GM12878 (cell line): ENCODE data around the gene ZNF783. TPM values are rescaled to one million over a fixed set of nuclear protein-coding genes. Genes with fewer than 3 reads are reported as not detected.

Source experiments
- ATAC-seq: fragments of 200-7000 bp; cut with Tn5 transposase; 3 replicates; pipeline ENCODE4 v1.9.1; 2020; ENCODE audit warnings: mild to moderate bottlenecking, moderate library complexity
- BruUV-seq: library from RNA; stranded (reverse); fragments of 400-500 nt; replicated peaks from 2 replicates; lab custom pipeline; 2021; lab: Mats Ljungman, UMichigan
- CTCF ChIA-PET: fragments of 300-600 bp; sonication (Branson Sonifier 250); formaldehyde crosslinking; extraction: SDS; loops from one replicate; lab custom pipeline; 2021; ENCODE audit warnings: inconsistent platforms; lab: Yijun Ruan, JAX
- POLR2A ChIA-PET: fragments of 350-600 bp; formaldehyde crosslinking; extraction: SDS; loops from one replicate; lab custom pipeline; 2021; ENCODE audit warnings: inconsistent platforms; lab: Charles Lee
- RAD21 ChIA-PET: fragments of 300-600 bp; sonication (Branson Sonifier 250); formaldehyde crosslinking; loops from one replicate; lab custom pipeline; 2023; ENCODE audit warnings: antibody characterized with exemption; ENCODE audit not compliant: unreplicated experiment; lab: Charles Lee
- SMC1A ChIA-PET: fragments of 300-600 bp; sonication (Branson Sonifier 250); formaldehyde crosslinking; loops from one replicate; lab custom pipeline; 2023; ENCODE audit not compliant: unreplicated experiment, uncharacterized antibody; lab: Charles Lee
- DNase-seq: peaks from one replicate; pipeline ENCODE4 v3.0.0-alpha.2; 2011; ENCODE audit warnings: low read depth, low spot score
- FAIRE-seq: peaks from 3 replicates; lab custom pipeline; 2011; peaks lifted over from hg19 to GRCh38; lab: Jason Lieb, UNC
- H2AFZ ChIP-seq: 2 replicates; pipeline ENCODE4 v1.6.0; 2011; ENCODE audit warnings: low read depth, low read length, control low read depth; ENCODE audit not compliant: control insufficient read depth
- H3K27ac ChIP-seq: 2 replicates; pipeline ENCODE4 v1.5.1; 2011; ENCODE audit warnings: control low read depth; ENCODE audit not compliant: control insufficient read depth, insufficient read depth
- H3K27me3 ChIP-seq, 2 experiments: replicated peaks in 1 of 2; 2 replicates each; pipeline versions ENCODE4 v1.6.0 to v1.6.1; 2011; ENCODE audit warnings: low read length in 1 of 2; ENCODE audit not compliant: control insufficient read depth in 2 of 2, insufficient read depth in 2 of 2
- H3K36me3 ChIP-seq, 2 experiments: 2 replicates each; pipeline ENCODE4 v1.5.1; 2011; ENCODE audit warnings: low read length in 1 of 2; ENCODE audit not compliant: control insufficient read depth in 2 of 2, insufficient read depth in 2 of 2
- H3K4me1 ChIP-seq: 2 replicates; pipeline ENCODE4 v1.6.1; 2011; ENCODE audit warnings: mild to moderate bottlenecking, low read length, moderate library complexity, mixed read lengths; ENCODE audit not compliant: control insufficient read depth, insufficient read depth
- H3K4me2 ChIP-seq: 2 replicates; pipeline ENCODE4 v1.6.0; 2011; ENCODE audit warnings: control low read depth; ENCODE audit not compliant: control insufficient read depth, insufficient read depth
- H3K4me3 ChIP-seq: fragments of 200-600 bp; sonication (generic); 2 replicates; pipeline ENCODE4 v1.5.1; 2016
- H3K79me2 ChIP-seq: 2 replicates; pipeline ENCODE4 v1.6.0; 2011; ENCODE audit warnings: low read length; ENCODE audit not compliant: control insufficient read depth, insufficient read depth
- H3K9ac ChIP-seq: 2 replicates; pipeline ENCODE4 v1.8.0; 2011; ENCODE audit warnings: low read length, control low read depth, mixed read lengths; ENCODE audit not compliant: control insufficient read depth, insufficient read depth
- H3K9me3 ChIP-seq: replicated peaks from 3 replicates; pipeline ENCODE4 v1.5.1; 2011; ENCODE audit warnings: mild to moderate bottlenecking, low read length; ENCODE audit not compliant: control insufficient read depth, insufficient read depth
- H4K20me1 ChIP-seq: 2 replicates; pipeline ENCODE4 v1.6.0; 2011; ENCODE audit not compliant: control insufficient read depth, insufficient read depth
- ATF3 ChIP-seq: IDR thresholded peaks from 2 replicates; pipeline ENCODE4 v1.6.1; 2011; ENCODE audit warnings: low read depth, mild to moderate bottlenecking, low read length, moderate library complexity, borderline replicate concordance; ENCODE audit errors: extremely low read depth
- MTA2 ChIP-seq: fragments of 450-650 bp; IDR thresholded peaks from 2 replicates; pipeline ENCODE4 v1.6.1; 2016; ENCODE audit warnings: low read depth, mild to moderate bottlenecking, moderate library complexity
- NFIC ChIP-seq: IDR thresholded peaks from 2 replicates; pipeline ENCODE4 v1.6.1; 2012; ENCODE audit warnings: low read depth, mild to moderate bottlenecking, inconsistent platforms, low read length, moderate library complexity
- NR2F1 ChIP-seq: fragments of 450-650 bp; conservative IDR thresholded peaks from 2 replicates; pipeline ENCODE4 v1.6.1; 2017; ENCODE audit warnings: mild to moderate bottlenecking
- PAX5 ChIP-seq: IDR thresholded peaks from 2 replicates; pipeline ENCODE4 v1.6.1; 2011; ENCODE audit warnings: low read depth, low read length, borderline replicate concordance
- POLR2AphosphoS2 ChIP-seq: IDR thresholded peaks from 2 replicates; pipeline ENCODE4 v1.6.1; 2011; ENCODE audit warnings: low read depth, mild to moderate bottlenecking, low read length, improper control_type of control experiment, moderate library complexity
- RAD21 ChIP-seq: IDR thresholded peaks from 2 replicates; pipeline ENCODE4 v1.6.1; 2011; ENCODE audit warnings: mild to moderate bottlenecking, low read depth, low read length, moderate library complexity; ENCODE audit not compliant: insufficient read depth
- SRF ChIP-seq, 2 experiments: IDR thresholded peaks; 2 replicates each; pipeline ENCODE4 v1.6.1; 2011; ENCODE audit warnings: low read depth in 2 of 2, low read length in 2 of 2, mild to moderate bottlenecking in 1 of 2, moderate library complexity in 1 of 2
- TCF3 ChIP-seq: IDR thresholded peaks from 2 replicates; pipeline ENCODE4 v1.6.1; 2012; ENCODE audit warnings: low read depth, mild to moderate bottlenecking, low read length, borderline replicate concordance; ENCODE audit not compliant: insufficient read depth
- ZBTB4 ChIP-seq: fragments of 450-650 bp; formaldehyde crosslinking; IDR thresholded peaks from 2 replicates; pipeline ENCODE4 v1.4.0; 2022; ENCODE audit warnings: mild to moderate bottlenecking, moderate library complexity
- ZNF217 ChIP-seq: fragments of 450-650 bp; IDR thresholded peaks from 2 replicates; pipeline ENCODE4 v1.6.1; 2017; ENCODE audit warnings: antibody characterized with exemption, mild to moderate bottlenecking
- ZNF24 ChIP-seq: fragments of 450-650 bp; IDR thresholded peaks from 2 replicates; pipeline ENCODE4 v1.6.1; 2017; ENCODE audit warnings: antibody characterized with exemption, mild to moderate bottlenecking
- WGBS: methylation state at CpG from one replicate; pipeline ENCODE4 v1.1.6; 2016; ENCODE audit warnings: low lambda C conversion rate; ENCODE audit not compliant: insufficient replicate concordance, insufficient coverage; ENCODE audit errors: missing lambda C conversion rate; 5-methylcytosine and 5-hydroxymethylcytosine counted together
- in situ Hi-C: fragments of 300-500 bp; cut with MboI; formaldehyde crosslinking; loops from 9 replicates; pipeline ENCODE4 v1.14.3; 2018; ENCODE audit warnings: mixed read lengths
- intact Hi-C: fragments of 100-400 bp; cut with micrococcal nuclease; formaldehyde crosslinking; loops from one replicate; pipeline ENCODE4 v1.14.2; 2022; ENCODE audit not compliant: unreplicated experiment
- polyA plus RNA-seq, 11 experiments: library from polyadenylated mRNA; depleted of rRNA in 4 of 11; unstranded in 6 of 11; stranded (reverse) in 5 of 11; fragments of >200 nt; fragmentation: Nextera tagmentation in 4 of 11; fragmentation: Illumina TruSeq in 1 of 11; extraction: Ambion mirVana in 4 of 11; extraction: Trizol in 1 of 11; gene quantifications; 1 replicate in 1 of 11; 2 replicates in 10 of 11; pipeline versions ENCODE4 v1.2.1 to v1.2.3, GENCODE V29; 2011 to 2016; ENCODE audit warnings: inconsistent platforms in 2 of 11, missing spikeins in 2 of 11, low read depth in 1 of 11
- total RNA-seq, 4 experiments: library from RNA; depleted of rRNA in 3 of 4; stranded (reverse); fragments of >200 nt in 3 of 4; fragmentation: Illumina TruSeq in 1 of 4; extraction: Trizol in 1 of 4; gene quantifications; 2 replicates each; pipeline versions ENCODE4 v1.2.1 to v1.2.3, GENCODE V29; 2013 to 2021

Gene ZNF783
- total and polyA plus RNA-seq, 10 of the 15 experiments (the other 5 are each of a cell fraction or from before 2014, with no cell fraction given): 2.0 to 14.4 (median 6.4) TPM

- no TSS peak for BruUV-seq
- Histone ChIP-seq H3K36me3 (peaks cover 12 to 16% of the 10 kb centered on the region in 2 experiments), H3K4me3 (no peak overlapping the region), H3K27me3 (no peaks in the 10 kb centered on the region), H4K20me1 (no peaks in the 10 kb centered on the region), H3K79me2 (no peaks in the 10 kb centered on the region), H3K4me1 (no peaks in the 10 kb centered on the region), H3K27ac (no peak overlapping the region), H3K4me2 (no peak overlapping the region), H3K9ac (no peak overlapping the region), H2AFZ (no peak overlapping the region), H3K9me3 (no peaks in the 10 kb centered on the region)
- ATAC-seq: no peak
- no peak for FAIRE-seq
- ChIA-PET SMC1A (no interaction called here), POLR2A (no interaction called here), RAD21 (no interaction called here), CTCF (no interaction called here)
- 96% methylated on average over 5 of the region's 5 CpGs for WGBS
- DNase-seq: no peak
- in situ Hi-C loops: no loop called here
- TF ChIP-seq ATF3 (no peak), TCF3 (no peak), MTA2 (no peak), NR2F1 (no peak), RAD21 (no peak)
- intact Hi-C loops: no loop called here
Observed at GRCh38 chr7:149255174-149255573, 6.8 kb upstream of the ZNF783 start.

- FAIRE-seq (no peak), ATAC-seq (no peak), DNase-seq (no peak)
- ChIA-PET CTCF (no interaction called here), SMC1A (no interaction called here), POLR2A (no interaction called here), RAD21 (no interaction called here)
- Histone ChIP-seq H3K4me3 (no peak overlapping the region), H3K79me2 (no peaks in the 10 kb centered on the region), H2AFZ (no peak overlapping the region), H3K9me3 (no peaks in the 10 kb centered on the region), H3K27ac (no peak overlapping the region), H3K4me2 (no peak overlapping the region), H3K9ac (no peak overlapping the region), H4K20me1 (no peaks in the 10 kb centered on the region), H3K27me3 (no peaks in the 10 kb centered on the region), H3K36me3 (peaks cover 12 to 14% of the 10 kb centered on the region in 2 experiments), H3K4me1 (peaks cover 5% of the 10 kb centered on the region)
- no TSS peak for BruUV-seq
- WGBS: 95% methylated on average over 4 of the region's 4 CpGs
- intact Hi-C loops: no loop called here
- in situ Hi-C loops: no loop called here
- TF ChIP-seq PAX5: no peak
- no peak for TF ChIP-seq ZNF24
- TF ChIP-seq ZNF217: no peak
- no peak for TF ChIP-seq NFIC
- no peak for TF ChIP-seq ZBTB4
- TF ChIP-seq SRF (IDR thresholded peaks at IDR 0.05; ENCODE audit: low read depth in 2 of 2, low read length in 2 of 2): no peak
- TF ChIP-seq POLR2AphosphoS2: no peak
Observed at GRCh38 chr7:149256568-149256967, 5.4 kb upstream of the ZNF783 start.
